Naive thymus-derived CD8-positive, alpha-beta T cell (primary cell): ENCODE results near the gene FITM1. TPM values are rescaled to one million over a fixed set of nuclear protein-coding genes. Genes with fewer than 3 reads are reported as not detected.

ENCODE experiments used
- ATAC-seq, 2 donors: fragments of 150-1000 bp; cut with Tn5 transposase in 1 of 2; sonication (Bioruptor Pico), chemical (Tn5 transposase) in 1 of 2; 1 replicate in 1 of 2; 2 replicates in 1 of 2; pipeline ENCODE4 v1.10.0; 2021; ENCODE audit warnings: mild to moderate bottlenecking in 2 of 2, moderate library complexity in 2 of 2
- POLR2A ChIA-PET: fragments of 350-600 bp; sonication (Branson Sonifier 250); formaldehyde crosslinking; loops from one replicate; lab custom pipeline; 2021; ENCODE audit warnings: antibody characterized with exemption; lab: Charles Lee
- DNase-seq, 10 donors: peaks; one replicate each; pipeline versions ENCODE4 v3.0.0 to v3.0.0-alpha.2; 2020 to 2022
- H3K27ac Mint-ChIP-seq, 10 donors: one replicate each; pipeline ENCODE4 v1.8.0; 2020 to 2022; ENCODE audit warnings: mild to moderate bottlenecking in 10 of 10, mixed read lengths in 10 of 10, moderate library complexity in 4 of 10, inconsistent platforms in 1 of 10
- H3K27me3 Mint-ChIP-seq, 5 donors: one replicate each; pipeline ENCODE4 v1.8.0; 2021 to 2022; ENCODE audit warnings: mixed read lengths in 5 of 5
- H3K36me3 Mint-ChIP-seq, 3 donors: one replicate each; pipeline ENCODE4 v1.8.0; 2020 to 2022; ENCODE audit warnings: mixed read lengths in 3 of 3, mild to moderate bottlenecking in 2 of 3, inconsistent platforms in 1 of 3
- H3K4me1 Mint-ChIP-seq, 4 donors: one replicate each; pipeline ENCODE4 v1.8.0; 2021 to 2022; ENCODE audit warnings: mixed read lengths in 4 of 4
- H3K4me3 Mint-ChIP-seq, 10 donors: one replicate each; pipeline ENCODE4 v1.8.0; 2020 to 2022; ENCODE audit warnings: mild to moderate bottlenecking in 10 of 10, mixed read lengths in 10 of 10, moderate library complexity in 6 of 10, inconsistent platforms in 1 of 10
- H3K9me3 Mint-ChIP-seq, 9 donors: one replicate each; pipeline ENCODE4 v1.8.0; 2020 to 2022; ENCODE audit warnings: mixed read lengths in 9 of 9, mild to moderate bottlenecking in 3 of 9, inconsistent platforms in 1 of 9, moderate library complexity in 1 of 9
- polyA plus RNA-seq, 3 donors: library from polyadenylated mRNA; unstranded; fragments of 300-500 nt; fragmentation: Illumina TruSeq; gene quantifications; one replicate each; pipeline ENCODE4 v1.2.3, GENCODE V29; 2021
- total RNA-seq, 8 experiments: library from RNA in 2 of 8; stranded (reverse) in 2 of 8; gene quantifications; one replicate each; pipeline ENCODE4 v1.2.3 and lab custom pipeline; 2021 to 2026

The FITM1 gene
- total and polyA plus RNA-seq, 5 experiments from 2014 or later, result 0.52 to 2.2 (median 0.60) TPM

DNA sequence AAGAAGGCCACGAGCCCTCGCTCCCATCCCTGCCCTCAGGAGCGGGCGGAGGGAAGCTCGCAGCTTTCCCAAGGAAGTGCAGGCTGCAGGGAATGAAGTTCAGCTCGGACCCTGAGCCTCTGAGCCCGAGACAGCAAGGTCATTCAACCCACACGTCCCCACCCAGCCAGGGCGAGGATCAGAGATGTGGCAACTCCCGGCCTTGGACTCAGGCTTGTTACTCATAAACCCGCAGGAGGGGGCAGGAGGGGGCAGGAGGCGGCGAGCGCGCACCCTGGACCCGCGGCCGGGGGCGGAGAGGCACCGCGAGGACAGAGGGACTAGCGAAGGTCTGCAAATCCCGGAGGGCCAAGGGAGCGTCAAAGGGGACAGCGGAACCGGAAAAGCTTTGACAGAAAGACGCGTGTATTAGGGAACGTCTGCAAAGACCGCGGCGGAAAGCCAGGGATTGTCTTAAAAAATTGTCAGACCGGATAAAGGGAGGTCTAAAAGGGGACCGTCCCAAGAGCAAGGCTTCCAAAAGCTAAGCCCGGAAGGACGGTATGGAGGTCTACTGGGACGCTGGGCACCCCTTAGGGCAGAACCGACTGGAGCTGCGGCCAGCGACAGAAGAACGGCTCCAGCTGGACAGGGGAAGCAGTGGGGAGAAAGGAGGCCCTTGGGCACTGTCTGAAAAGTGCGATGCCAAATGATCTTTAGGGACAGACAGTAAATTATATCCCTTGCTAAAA, 16.5 kb upstream of the FITM1 start:
- ATAC-seq (peak; percentile 24 to 29), DNase-seq (peak in 9 of 10 donors; percentile 50 to 96 (median 80))
- POLR2A ChIA-PET, result interaction anchor here (0.8 to 7.7 kb wide), 33 partner anchors 9 to 1019 kb away, joined by 3 to 177 read pairs (median 8); partner anchors contain the start of genes ACIN1, CARMIL3, CBLN3 and CHMP4A
- Mint-ChIP-seq H3K4me3 (peak overlapping the region; percentile 89 to 99 (median 98)), H3K36me3 (peaks cover 5 to 26% (median 9%) of the 10 kb centered on the region in 3 donors), H3K4me1 (peaks cover 22 to 44% (median 39%) of the 10 kb centered on the region in 4 donors), H3K27me3 (peaks cover 0 to 4% (median 0%) of the 10 kb centered on the region in 5 donors), H3K27ac (peak overlapping the region; percentile 95 to 100 (median 99)), H3K9me3 (peaks cover 0 to 2% (median 0%) of the 10 kb centered on the region in 9 donors)

DNA sequence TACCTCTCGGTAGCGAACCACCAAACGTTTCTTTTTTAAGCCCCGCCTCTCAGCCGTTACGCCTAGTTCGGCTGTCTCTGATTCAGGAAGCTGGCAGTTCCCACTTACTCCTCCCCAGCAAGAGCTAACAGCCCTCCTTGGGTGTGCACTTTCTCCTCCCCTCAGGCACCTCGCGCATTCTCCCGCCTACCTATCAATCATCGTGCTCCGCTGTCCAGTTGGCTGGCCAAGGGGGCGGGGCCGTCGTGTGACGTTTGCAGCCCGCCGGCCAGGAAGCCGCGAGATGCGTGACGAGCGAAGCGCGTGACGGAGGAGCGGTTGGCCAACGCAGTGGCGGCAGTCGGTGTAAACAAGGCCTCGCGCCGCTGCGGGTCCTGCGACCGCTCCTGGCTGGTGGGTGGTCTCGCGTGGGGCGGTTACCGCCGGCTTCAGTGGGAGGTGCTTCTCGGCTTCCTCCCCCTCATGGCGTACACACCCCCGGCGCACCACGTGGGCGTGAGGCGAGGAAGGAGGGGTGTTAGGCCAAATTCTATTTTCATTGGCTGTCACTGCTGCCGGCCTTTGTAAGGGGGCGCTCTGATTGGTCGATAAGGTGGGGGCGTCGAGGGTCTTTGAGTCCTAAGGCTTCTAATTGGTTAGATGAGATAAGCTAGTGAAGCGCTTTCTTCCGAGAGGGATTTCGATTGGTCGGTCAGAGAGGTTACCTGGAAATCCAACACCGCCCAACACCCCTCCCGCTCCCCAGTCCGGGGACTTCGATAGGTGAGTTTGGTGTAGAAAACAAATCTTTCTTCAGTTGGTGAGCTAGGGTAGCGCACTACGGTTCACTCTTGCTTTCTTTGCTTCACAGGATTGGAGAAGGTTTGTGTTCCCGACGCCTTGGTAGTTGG, 15.7 kb upstream of the FITM1 start, which contains the start of the genes DCAF11 and NRL:
DCAF11 (plus strand) TSS at position 246 of the 890 bp plus-strand sequence. CDS start 818 bp downstream, outside the sequence.
NRL (minus strand) TSS at position 418 of the 890 bp plus-strand sequence. CDS start 32,101 bp downstream, outside the sequence.
- peak; percentile 84 for ATAC-seq
- Mint-ChIP-seq H3K4me1 (peaks cover 22 to 39% (median 37%) of the 10 kb centered on the region in 4 donors), H3K9me3 (peaks cover 0 to 2% (median 0%) of the 10 kb centered on the region in 9 donors), H3K27ac (peak within 1 kb of the TSS; percentile 95 to 100 (median 99)), H3K27me3 (peaks cover 0 to 4% (median 0%) of the 10 kb centered on the region in 5 donors), H3K4me3 (peak within 1 kb of the TSS; percentile 89 to 99 (median 98)), H3K36me3 (peaks cover 5 to 34% (median 16%) of the 10 kb centered on the region in 3 donors)
- peak; percentile 96 to 100 (median 99) for DNase-seq
- POLR2A ChIA-PET, result interaction anchor here (0.6 to 7.7 kb wide), 36 partner anchors 10 to 1020 kb away, joined by 3 to 177 read pairs (median 6); partner anchors contain the start of genes ACIN1, CARMIL3, CBLN3 and CHMP4A

DNA sequence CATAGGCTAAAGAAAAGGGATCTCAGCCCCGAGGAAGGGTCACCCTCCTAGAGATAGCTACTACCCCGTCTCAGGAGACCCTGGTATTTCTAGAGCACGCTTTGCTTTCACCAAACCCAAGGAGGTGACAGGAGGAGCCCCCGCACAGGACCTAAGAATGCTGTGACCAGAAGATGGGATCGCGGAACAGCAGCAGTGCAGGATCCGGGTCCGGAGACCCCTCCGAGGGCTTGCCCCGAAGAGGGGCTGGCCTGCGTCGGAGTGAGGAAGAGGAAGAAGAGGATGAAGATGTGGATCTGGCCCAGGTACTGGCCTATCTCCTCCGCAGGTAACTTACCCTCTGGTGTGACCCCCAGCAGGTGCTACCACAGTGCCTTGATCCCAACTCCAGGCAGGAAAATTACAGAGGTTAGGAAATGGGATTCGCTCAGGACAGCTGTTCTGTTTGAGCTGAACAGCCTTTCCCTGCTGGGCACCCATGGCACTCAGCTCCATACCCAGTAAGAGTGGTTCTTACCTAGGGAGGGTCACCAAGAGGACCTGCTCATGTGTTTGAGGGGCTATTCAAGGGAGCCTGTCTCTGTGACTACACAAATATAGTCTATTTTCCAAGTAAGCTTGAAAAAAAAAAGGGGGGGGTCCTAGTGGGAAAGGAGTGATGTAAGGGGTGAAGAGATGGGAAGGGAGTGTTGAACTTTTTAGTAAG, 14.9 kb upstream of the FITM1 start:
- no peak for DNase-seq
- POLR2A ChIA-PET, result interaction anchor here (0.5 to 7.7 kb wide), 23 partner anchors 10 to 1021 kb away, joined by 3 to 177 read pairs (median 8); partner anchors contain the start of genes ACIN1, CARMIL3, CHMP4A and DHRS1
- H3K36me3 Mint-ChIP-seq, result peaks cover 5 to 40% (median 17%) of the 10 kb centered on the region in 3 donors
- peak overlapping the region; percentile 95 to 100 (median 99) for H3K27ac Mint-ChIP-seq
- ATAC-seq, result no peak
- peak overlapping the region; percentile 89 to 99 (median 98) for H3K4me3 Mint-ChIP-seq
- H3K9me3 Mint-ChIP-seq, result peaks cover 0 to 2% (median 0%) of the 10 kb centered on the region in 9 donors
- peaks cover 22 to 39% (median 38%) of the 10 kb centered on the region in 4 donors for H3K4me1 Mint-ChIP-seq
- H3K27me3 Mint-ChIP-seq, result peaks cover 0 to 4% (median 0%) of the 10 kb centered on the region in 5 donors

DNA sequence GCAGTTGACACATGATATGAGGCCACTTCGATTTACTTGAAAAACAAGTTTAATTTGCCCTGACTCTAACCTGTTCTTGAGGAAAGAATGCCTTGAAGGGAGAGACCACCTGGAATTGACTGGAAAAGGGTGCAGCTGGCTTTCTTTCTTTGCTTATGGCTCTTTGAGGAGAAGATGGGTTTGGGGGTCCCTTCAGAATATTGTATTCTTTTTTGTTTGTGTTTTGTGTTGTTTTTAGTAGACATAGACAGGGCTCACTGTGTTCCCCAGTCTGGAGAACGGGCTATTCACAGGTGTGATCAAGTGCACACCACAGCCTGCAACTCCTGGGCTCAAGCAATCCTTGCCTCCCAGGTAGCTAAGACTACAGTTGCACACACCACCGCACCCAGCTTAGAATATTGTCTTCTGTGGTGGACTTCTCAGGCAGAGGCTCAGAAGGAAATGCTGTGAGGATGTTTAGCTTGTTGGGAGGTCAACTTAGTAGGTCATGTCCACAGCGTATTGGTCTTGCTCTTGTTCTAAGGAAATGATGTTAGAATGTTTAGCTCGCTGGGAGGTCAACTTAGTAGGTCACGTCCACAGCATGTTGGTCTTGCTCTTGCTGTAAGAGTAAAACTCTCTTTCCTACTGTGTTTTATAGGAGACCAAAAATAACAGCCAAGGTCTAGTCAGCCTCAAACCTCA, 14.2 kb upstream of the FITM1 start:
- Mint-ChIP-seq H3K9me3 (peaks cover 0 to 2% (median 0%) of the 10 kb centered on the region in 9 donors), H3K36me3 (peaks cover 5 to 47% (median 21%) of the 10 kb centered on the region in 3 donors), H3K4me1 (peaks cover 22 to 39% (median 36%) of the 10 kb centered on the region in 4 donors), H3K27ac (peak overlapping the region; percentile 21 to 100 (median 98)), H3K27me3 (peaks cover 0 to 4% (median 0%) of the 10 kb centered on the region in 5 donors), H3K4me3 (peak overlapping the region; percentile 89 to 99 (median 98))
- ATAC-seq (no peak), DNase-seq (no peak)
- POLR2A ChIA-PET, result interaction anchor here (1.2 to 7.7 kb wide), 9 partner anchors 10 to 155 kb away, joined by 4 to 177 read pairs (median 23); partner anchors contain the start of genes EMC9, IRF9, PSME1 and PSME2

DNA sequence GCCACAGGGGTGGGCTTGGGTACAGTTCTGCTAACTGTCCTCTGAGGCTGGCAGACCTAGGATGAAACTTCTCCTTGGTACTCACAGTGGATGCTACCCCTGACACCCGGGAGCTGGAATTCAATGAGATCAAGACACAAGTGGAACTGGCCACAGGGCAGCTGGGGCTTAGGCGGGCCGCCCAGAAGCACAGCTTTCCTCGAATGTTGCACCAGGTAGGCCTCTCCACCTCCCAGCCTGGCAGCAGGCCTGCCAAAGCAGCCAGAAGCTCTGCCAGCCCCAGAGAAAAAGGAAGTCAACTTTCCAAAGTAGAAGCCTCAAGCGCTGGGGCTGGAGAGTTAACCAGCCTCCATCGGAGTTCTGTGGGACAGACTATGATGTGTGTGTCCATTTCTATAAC, 13.3 kb upstream of the FITM1 start:
- ATAC-seq, result no peak
- H3K36me3 Mint-ChIP-seq, result peaks cover 5 to 56% (median 24%) of the 10 kb centered on the region in 3 donors
- POLR2A ChIA-PET, result interaction anchor here (1.0 to 7.7 kb wide), 5 partner anchors 9 to 44 kb away, joined by 4 to 177 read pairs (median 8); partner anchors contain the start of genes IRF9 and PSME1

GRCh38 chr14:24119691-24120090, 10.8 kb upstream of the FITM1 start:
- Mint-ChIP-seq H3K9me3 (peaks cover 0 to 2% (median 0%) of the 10 kb centered on the region in 9 donors), H3K27ac (no peak overlapping the region), H3K36me3 (peaks cover 5 to 81% (median 26%) of the 10 kb centered on the region in 3 donors), H3K27me3 (peaks cover 0 to 3% (median 0%) of the 10 kb centered on the region in 5 donors), H3K4me3 (no peak overlapping the region), H3K4me1 (peaks cover 23 to 43% (median 38%) of the 10 kb centered on the region in 4 donors)
- no peak for DNase-seq
- POLR2A ChIA-PET, result interaction anchor here (0.6 to 7.7 kb wide), 5 partner anchors 10 to 43 kb away, joined by 3 to 177 read pairs (median 5); partner anchors contain the start of gene PSME1
- no peak for ATAC-seq

More for the DNA sequence above, 13.3 kb upstream of the FITM1 start:
- Mint-ChIP-seq H3K4me3 (peak overlapping the region in 3 of 10 donors; percentile 94 to 99 (median 99)), H3K4me1 (peaks cover 22 to 39% (median 36%) of the 10 kb centered on the region in 4 donors), H3K27me3 (peaks cover 0 to 4% (median 0%) of the 10 kb centered on the region in 5 donors), H3K27ac (no peak overlapping the region), H3K9me3 (peaks cover 0 to 2% (median 0%) of the 10 kb centered on the region in 9 donors)
- DNase-seq, result no peak

DNA sequence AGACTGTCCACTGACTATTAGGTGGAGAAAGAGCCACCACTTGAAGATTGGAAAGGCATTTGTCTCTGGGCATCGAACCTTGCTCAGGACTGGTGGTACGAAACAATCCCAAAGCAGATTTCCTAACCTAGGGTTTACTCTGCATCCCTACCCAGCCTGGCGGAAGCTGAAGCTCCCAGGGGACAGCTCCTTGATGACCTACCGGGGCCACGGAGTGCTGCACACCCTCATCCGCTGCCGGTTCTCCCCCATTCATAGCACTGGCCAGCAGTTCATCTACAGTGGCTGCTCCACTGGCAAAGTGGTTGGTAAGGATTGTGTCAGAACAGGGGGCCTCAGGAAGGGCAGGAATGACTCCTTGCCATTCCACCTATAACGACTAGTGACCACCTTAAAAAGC, 9.2 kb upstream of the FITM1 start:
- Mint-ChIP-seq H3K36me3 (peaks cover 5 to 87% (median 23%) of the 10 kb centered on the region in 3 donors), H3K27ac (no peak overlapping the region), H3K4me3 (no peak overlapping the region), H3K4me1 (peaks cover 13 to 29% (median 26%) of the 10 kb centered on the region in 4 donors), H3K9me3 (no peaks in the 10 kb centered on the region), H3K27me3 (no peaks in the 10 kb centered on the region)
- DNase-seq (no peak), ATAC-seq (no peak)
- POLR2A ChIA-PET, result no interaction called here

DNA sequence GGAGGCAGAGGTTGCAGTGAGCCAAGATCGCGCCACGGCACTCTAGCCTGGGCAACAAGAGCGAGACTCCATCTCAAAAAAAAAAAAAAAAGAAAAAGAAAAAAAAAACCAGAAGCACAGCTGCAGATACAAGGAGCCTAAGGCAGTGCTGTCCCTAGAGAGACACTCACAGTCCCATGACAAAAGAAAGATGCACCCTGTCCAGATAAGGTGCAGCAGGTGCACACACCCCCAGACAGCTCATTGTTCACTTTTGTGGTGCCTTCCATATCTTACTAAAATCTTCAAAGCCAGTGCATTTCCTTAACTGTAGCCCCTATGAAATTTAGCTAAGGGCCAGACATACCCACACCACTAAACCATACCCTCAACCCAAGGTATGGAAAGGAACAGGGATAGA, 8.0 kb upstream of the FITM1 start:
- peaks cover 7 to 18% (median 15%) of the 10 kb centered on the region in 4 donors for H3K4me1 Mint-ChIP-seq
- peaks cover 5 to 76% (median 23%) of the 10 kb centered on the region in 3 donors for H3K36me3 Mint-ChIP-seq
- POLR2A ChIA-PET, result interaction anchor here (0.7 to 1.3 kb wide), 2 partner anchors 14 to 38 kb away, joined by 3 to 5 read pairs; partner anchors contain the start of gene PSME1
- DNase-seq (no peak), ATAC-seq (no peak)
- H3K9me3 Mint-ChIP-seq, result no peaks in the 10 kb centered on the region
- H3K27ac Mint-ChIP-seq, result peak overlapping the region in 4 of 10 donors; percentile 19 to 58 (median 32)
- no peak overlapping the region for H3K4me3 Mint-ChIP-seq
- H3K27me3 Mint-ChIP-seq, result no peaks in the 10 kb centered on the region

GRCh38 chr14:24122898-24123297, 7.6 kb upstream of the FITM1 start:
- Mint-ChIP-seq H3K27me3 (no peaks in the 10 kb centered on the region), H3K27ac (peak overlapping the region in 3 of 10 donors; percentile 19 to 61 (median 40)), H3K4me3 (no peak overlapping the region), H3K9me3 (no peaks in the 10 kb centered on the region), H3K36me3 (peaks cover 5 to 72% (median 21%) of the 10 kb centered on the region in 3 donors), H3K4me1 (peaks cover 5 to 16% (median 10%) of the 10 kb centered on the region in 4 donors)
- ATAC-seq, result no peak
- POLR2A ChIA-PET, result interaction anchor here (1.3 kb wide), 1 partner anchor 14 kb away, joined by 5 read pairs; the partner anchor contains the start of gene PSME1
- DNase-seq, result no peak
